HG03565 (cell line): ENCODE measurements around the gene ZBTB5.
"Not testable (repeated sequence)": the region's sequence is repeated elsewhere in the genome, so short reads cannot be mapped to it uniquely, and the experiment has no call there.

ENCODE experiments used
- ATAC-seq: cut with Tn5 transposase; IDR thresholded peaks from one replicate; pipeline ENCODE4 v1.9.1; 2021; ENCODE audit warnings: mild to moderate bottlenecking, moderate library complexity; ENCODE audit not compliant: unreplicated experiment

The ZBTB5 gene

GRCh38 chr9:37486616-37487548, 21.6 kb upstream of the ZBTB5 start:
- ATAC-seq: no peak

GRCh38 chr9:37486256-37486615, 21.0 kb upstream of the ZBTB5 start:
- no peak for ATAC-seq

- ATAC-seq: peak; percentile 92
Observed at GRCh38 chr9:37485389-37486255, 20.4 kb upstream of the ZBTB5 start, which contains the start of gene POLR1E. Gene POLR1E, plus strand, starts transcription at chr9:37485948. Its CDS starts 100 bp downstream, at chr9:37486048.

GRCh38 chr9:37480759-37481158, 15.5 kb upstream of the ZBTB5 start:
- no peak for ATAC-seq

- not testable (repeated sequence) for ATAC-seq
Observed at GRCh38 chr9:37477987-37478619, 12.9 kb upstream of the ZBTB5 start.

GRCh38 chr9:37477443-37477842, 12.2 kb upstream of the ZBTB5 start:
- not testable (repeated sequence) for ATAC-seq

- ATAC-seq: no peak
Observed at GRCh38 chr9:37476930-37477329, 11.7 kb upstream of the ZBTB5 start.

GRCh38 chr9:37474438-37474837, 9.2 kb upstream of the ZBTB5 start:
- no peak for ATAC-seq

GRCh38 chr9:37473982-37474381, 8.7 kb upstream of the ZBTB5 start:
- ATAC-seq: not testable (repeated sequence)

- ATAC-seq: no peak
Observed at GRCh38 chr9:37471942-37472684, 6.9 kb upstream of the ZBTB5 start.

- ATAC-seq: no peak
Observed at GRCh38 chr9:37468620-37469019, 3.4 kb upstream of the ZBTB5 start.

- not testable (repeated sequence) for ATAC-seq
Observed at GRCh38 chr9:37467530-37467929, 2.3 kb upstream of the ZBTB5 start.

GRCh38 chr9:37466037-37466709, 923 bp upstream of the ZBTB5 start:
- ATAC-seq: no peak

- ATAC-seq: no peak
Observed at GRCh38 chr9:37464426-37465248, 613 bp downstream of the ZBTB5 start.

- no peak for ATAC-seq
Observed at GRCh38 chr9:37464006-37464405, 1.2 kb downstream of the ZBTB5 start.

GRCh38 chr9:37456817-37457216, 8.4 kb downstream of the ZBTB5 start:
- no peak for ATAC-seq

- no peak for ATAC-seq
Observed at GRCh38 chr9:37455884-37456647, 9.2 kb downstream of the ZBTB5 start.

GRCh38 chr9:37454238-37454637, 11.0 kb downstream of the ZBTB5 start:
- no peak for ATAC-seq
